Testis (tissue), 3 donors: ENCODE data around the gene PCNX3. TPM values are rescaled to one million over a fixed set of nuclear protein-coding genes. Genes with fewer than 3 reads are reported as not detected.
"Not testable (repeated sequence)": the region's sequence is repeated elsewhere in the genome, so short reads cannot be mapped to it uniquely, and the experiment has no call there.

Source experiments
- DNase-seq: peaks from one replicate; pipeline ENCODE4 v3.0.0-alpha.2; 2019
- H3K27ac ChIP-seq, 2 donors: fragments of 200-600 bp; sonication (generic); one replicate each; pipeline ENCODE4 v1.5.1; 2019
- H3K27me3 ChIP-seq: fragments of 200-600 bp; sonication (generic); one replicate; pipeline ENCODE4 v1.5.1; 2019
- H3K36me3 ChIP-seq: fragments of 200-600 bp; sonication (generic); one replicate; pipeline ENCODE4 v1.5.1; 2017; ENCODE audit warnings: low read depth; ENCODE audit errors: missing control alignments
- H3K4me1 ChIP-seq: fragments of 200-600 bp; sonication (generic); one replicate; pipeline ENCODE4 v1.5.1; 2019
- H3K4me3 ChIP-seq, 2 donors: fragments of 200-600 bp; sonication (generic); one replicate each; pipeline ENCODE4 v1.5.1; 2017 to 2019
- H3K9me3 ChIP-seq: fragments of 200-600 bp; sonication (generic); one replicate; pipeline ENCODE4 v1.5.1; 2017
- CTCF ChIP-seq, 3 experiments: fragments of 450-650 bp in 2 of 3; fragments of 200-600 bp in 1 of 3; sonication (generic) in 1 of 3; IDR thresholded peaks; one replicate each; pipeline ENCODE4 v1.5.1; 2016 to 2019; ENCODE audit warnings: antibody characterized with exemption in 3 of 3, mild to moderate bottlenecking in 2 of 3, moderate library complexity in 1 of 3
- POLR2A ChIP-seq: fragments of 450-650 bp; IDR thresholded peaks from one replicate; pipeline ENCODE4 v1.6.1; 2017; ENCODE audit warnings: antibody characterized with exemption, mild to moderate bottlenecking, moderate library complexity
- WGBS, 2 donors: methylation state at CpG; one replicate each; pipeline ENCODE4 v1.1.5; 2018; 5-methylcytosine and 5-hydroxymethylcytosine counted together
- intact Hi-C: fragments of 100-400 bp; cut with DNase I; formaldehyde crosslinking; loops from one replicate; pipeline ENCODE4 v1.15.1; 2023; ENCODE audit warnings: low total_unique reads
- polyA plus RNA-seq: library from polyadenylated mRNA; stranded (reverse); fragments of 350-450 nt; fragmentation: Illumina TruSeq; extraction: RNeasy Lipid Tissue Mini Kit (QIAGEN cat#74804); gene quantifications from one replicate; pipeline ENCODE4 v1.2.3, GENCODE V29; 2014; ENCODE audit warnings: low read depth, low replicate concordance; ENCODE audit not compliant: insufficient read depth
- total RNA-seq, 2 donors: library from RNA; depleted of rRNA; stranded (reverse); fragments of >200 nt; gene quantifications; one replicate each; pipeline ENCODE4 v1.2.3, GENCODE V29; 2016

Gene PCNX3
- total and polyA plus RNA-seq, 3 donors from 2014 or later: 61.4 to 87.6 (median 78.4) TPM

GRCh38 chr11:65660038-65660437 is 44.5 kb downstream of the PCNX3 start:
- no peak overlapping the region for H3K27ac ChIP-seq
- WGBS, 2 donors: 92 to 94% methylated on average over 9 of the region's 9 CpGs

GRCh38 chr11:65660908-65661307 is 45.3 kb downstream of the PCNX3 start:
- H3K27ac ChIP-seq, H3K4me3 ChIP-seq, H3K36me3 ChIP-seq, DNase-seq, H3K27me3 ChIP-seq, H3K9me3 ChIP-seq, intact Hi-C loops: not testable (repeated sequence)
- WGBS, 2 donors: 93 to 98% methylated on average over 9 of the region's 9 CpGs
- peaks cover 18% of the 10 kb centered on the region for H3K4me1 ChIP-seq

More at GRCh38 chr11:65660038-65660437, 44.5 kb downstream of the PCNX3 start:
- intact Hi-C loops: no loop called here
- Histone ChIP-seq H3K4me1 (peaks cover 18% of the 10 kb centered on the region), H3K9me3 (no peaks in the 10 kb centered on the region), H3K27me3 (no peaks in the 10 kb centered on the region), H3K36me3 (no peaks in the 10 kb centered on the region), H3K4me3 (no peak overlapping the region)
- no peak for DNase-seq
- no peak for TF ChIP-seq POLR2A
- TF ChIP-seq CTCF (IDR thresholded peaks at IDR 0.05): no peak

- Histone ChIP-seq H3K4me1 (peaks cover 18% of the 10 kb centered on the region), H3K27ac (peak overlapping the region; percentile 61 to 93), H3K4me3 (peak overlapping the region; percentile 81 to 93), H3K9me3 (no peaks in the 10 kb centered on the region), H3K36me3 (no peaks in the 10 kb centered on the region), H3K27me3 (no peaks in the 10 kb centered on the region)
- TF ChIP-seq CTCF (IDR thresholded peaks at IDR 0.05) (no peak), POLR2A (no peak)
- 43% methylated on average over 3 to 19 of the region's 25 CpGs for WGBS, 2 donors
- intact Hi-C loops: no loop called here
- DNase-seq: no peak
Measured at GRCh38 chr11:65661599-65662246, 46.1 kb downstream of the PCNX3 start.

GRCh38 chr11:65662247-65662798 is 46.7 kb downstream of the PCNX3 start:
- TF ChIP-seq POLR2A (no peak), CTCF (IDR thresholded peaks at IDR 0.05) (no peak)
- H3K27ac ChIP-seq: peak overlapping the region; percentile 61 to 93
- no peaks in the 10 kb centered on the region for H3K27me3 ChIP-seq
- intact Hi-C loops: no loop called here
- no peaks in the 10 kb centered on the region for H3K36me3 ChIP-seq
- H3K4me3 ChIP-seq: peak overlapping the region; percentile 81 to 93
- no peak for DNase-seq
- H3K4me1 ChIP-seq: peaks cover 18% of the 10 kb centered on the region
- no peaks in the 10 kb centered on the region for H3K9me3 ChIP-seq
- WGBS, 2 donors: 1 to 2% methylated on average over 7 to 20 of the region's 29 CpGs

- peak within 1 kb of the TSS; percentile 81 to 93 for H3K4me3 ChIP-seq
- no peaks in the 10 kb centered on the region for H3K36me3 ChIP-seq
- H3K27me3 ChIP-seq: no peaks in the 10 kb centered on the region
- peak within 1 kb of the TSS; percentile 93 to 97 for H3K27ac ChIP-seq
- TF ChIP-seq POLR2A (peak; percentile 71), CTCF (IDR thresholded peaks at IDR 0.05) (peak in 1 of 3 experiments; percentile 43)
- peak; percentile 93 for DNase-seq
- 0% methylated on average over 13 to 87 of the region's 91 CpGs for WGBS, 2 donors
- peaks cover 18% of the 10 kb centered on the region for H3K4me1 ChIP-seq
- intact Hi-C loops: no loop called here
- H3K9me3 ChIP-seq: no peaks in the 10 kb centered on the region
Measured at GRCh38 chr11:65662799-65663638, 47.4 kb downstream of the PCNX3 start, which contains the start of gene RELA. RELA (minus strand) TSS chr11:65662916; CDS start chr11:65662832, 84 bp downstream.
